ENCODE results near the gene KMT2E. TPM values are rescaled to one million over a fixed set of nuclear protein-coding genes. Genes with fewer than 3 reads are reported as not detected.

Gene KMT2E
- total and polyA plus RNA-seq, 2 donors (not counting 1 experiment from before 2014, with no cell fraction given): 32.4 to 328 TPM

DNA sequence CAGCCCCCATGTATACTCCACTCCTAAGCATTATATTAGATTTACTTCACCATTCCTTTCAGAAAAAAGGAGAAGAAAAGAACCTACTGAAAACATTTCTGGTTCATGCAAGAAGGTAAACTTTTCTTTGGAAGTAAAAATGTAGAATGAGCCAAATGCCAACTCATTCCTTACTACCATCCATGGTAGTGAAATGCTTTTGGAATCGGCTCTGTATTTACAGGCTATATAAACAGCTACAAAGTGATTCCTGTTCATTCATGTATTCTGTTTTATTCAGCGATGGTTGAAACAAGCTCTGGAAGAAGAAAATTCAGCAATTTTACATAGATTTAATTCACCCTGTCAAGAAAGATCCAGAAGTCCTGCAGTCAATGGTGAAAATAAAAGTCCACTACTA is 91.6 kb downstream of the KMT2E start:
- H3K4me1 ChIP-seq (ENCODE audit: control insufficient read depth in 2 of 2, insufficient read depth in 2 of 2, low read length in 2 of 2): no peaks in the 10 kb centered on the region
- no peak overlapping the region for H2AFZ ChIP-seq (ENCODE audit: insufficient read depth, low read depth, low read length, poor library complexity, severe bottlenecking)
- no peak overlapping the region for H3K9ac ChIP-seq (ENCODE audit: low read length)
- H3K4me3 ChIP-seq (ENCODE audit: control extremely low read depth in 1 of 5, extremely low read depth in 1 of 5, insufficient read depth in 1 of 5, low read depth in 2 of 5, low read length in 4 of 5): no peak overlapping the region
- H3K4me2 ChIP-seq (replicated peaks; ENCODE audit: low read depth, low read length, poor library complexity, severe bottlenecking): no peak overlapping the region
- ATAC-seq (ENCODE audit: low read depth) (no peak), DNase-seq (no peak)
- peaks cover 35 to 84% of the 10 kb centered on the region in 2 experiments for H3K36me3 ChIP-seq (replicated peaks in 1 of 2; ENCODE audit: control extremely low read depth in 1 of 2, control insufficient read depth in 1 of 2, extremely low read depth in 1 of 2, insufficient read depth in 2 of 2, low read length in 1 of 2)
- POLR2A ChIA-PET: interaction anchor here (0.7 kb wide), 1 partner anchor 162 kb away, joined by 3 read pairs; no protein-coding TSS in a partner anchor
- H4K20me1 ChIP-seq (ENCODE audit: control insufficient read depth, insufficient read depth, low read length, poor library complexity, severe bottlenecking): peaks cover 5% of the 10 kb centered on the region
- peak overlapping the region in 1 of 2 donors; percentile 24 for H3K27ac ChIP-seq (ENCODE audit: low read length in 2 of 2)
- peaks cover 9% of the 10 kb centered on the region for H3K4me1 Mint-ChIP-seq
- H3K79me2 ChIP-seq (ENCODE audit: control insufficient read depth, insufficient read depth, low read length): no peaks in the 10 kb centered on the region
- intact Hi-C loops (cut with micrococcal nuclease): no loop called here
- TF ChIP-seq, protein P1, sequence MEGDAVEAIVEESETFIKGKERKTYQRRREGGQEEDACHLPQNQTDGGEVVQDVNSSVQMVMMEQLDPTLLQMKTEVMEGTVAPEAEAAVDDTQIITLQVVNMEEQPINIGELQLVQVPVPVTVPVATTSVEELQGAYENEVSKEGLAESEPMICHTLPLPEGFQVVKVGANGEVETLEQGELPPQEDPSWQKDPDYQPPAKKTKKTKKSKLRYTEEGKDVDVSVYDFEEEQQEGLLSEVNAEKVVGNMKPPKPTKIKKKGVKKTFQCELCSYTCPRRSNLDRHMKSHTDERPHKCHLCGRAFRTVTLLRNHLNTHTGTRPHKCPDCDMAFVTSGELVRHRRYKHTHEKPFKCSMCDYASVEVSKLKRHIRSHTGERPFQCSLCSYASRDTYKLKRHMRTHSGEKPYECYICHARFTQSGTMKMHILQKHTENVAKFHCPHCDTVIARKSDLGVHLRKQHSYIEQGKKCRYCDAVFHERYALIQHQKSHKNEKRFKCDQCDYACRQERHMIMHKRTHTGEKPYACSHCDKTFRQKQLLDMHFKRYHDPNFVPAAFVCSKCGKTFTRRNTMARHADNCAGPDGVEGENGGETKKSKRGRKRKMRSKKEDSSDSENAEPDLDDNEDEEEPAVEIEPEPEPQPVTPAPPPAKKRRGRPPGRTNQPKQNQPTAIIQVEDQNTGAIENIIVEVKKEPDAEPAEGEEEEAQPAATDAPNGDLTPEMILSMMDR (IDR thresholded peaks at IDR 0.05): no peak
- TF ChIP-seq EZH2 (IDR thresholded peaks at IDR 0.05; ENCODE audit: borderline replicate concordance, insufficient read depth, low read depth, low read length, poor library complexity, severe bottlenecking): no peak
- CTCF ChIA-PET: no interaction called here
- H3K27me3 ChIP-seq (replicated peaks in 1 of 4; ENCODE audit: control extremely low read depth in 1 of 4, control insufficient read depth in 3 of 4, insufficient read depth in 4 of 4, low read length in 3 of 4): no peaks in the 10 kb centered on the region
- no CpG with 5 or more reads among the region's 2 CpGs for whole genome bisulfite sequencing (ENCODE audit: insufficient coverage)
- H3K27ac Mint-ChIP-seq: no peak overlapping the region
- no peaks in the 10 kb centered on the region for H3K9me3 Mint-ChIP-seq (ENCODE audit: insufficient read depth)
- no peaks in the 10 kb centered on the region for H3K27me3 Mint-ChIP-seq
- no peaks in the 10 kb centered on the region for H3K9me3 ChIP-seq (ENCODE audit: control extremely low read depth in 1 of 3, control insufficient read depth in 2 of 3, insufficient read depth in 1 of 3, low read length in 2 of 3)
- H3K4me3 Mint-ChIP-seq: no peak overlapping the region

DNA sequence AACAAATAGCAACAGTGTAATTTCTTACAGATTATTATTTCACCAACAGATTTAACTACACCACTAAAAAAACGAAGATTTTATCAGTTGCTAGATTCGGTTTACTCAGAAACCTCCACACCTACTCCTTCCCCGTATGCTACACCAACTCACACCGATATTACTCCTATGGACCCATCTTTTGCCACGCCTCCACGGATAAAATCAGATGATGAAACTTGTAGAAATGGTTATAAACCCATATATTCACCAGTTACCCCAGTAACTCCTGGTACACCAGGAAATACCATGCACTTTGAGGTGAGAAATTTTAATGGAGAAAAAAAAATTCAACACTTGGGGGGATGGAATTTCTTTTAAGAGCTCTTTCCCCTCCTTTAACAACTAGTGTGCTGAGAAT is 92.5 kb downstream of the KMT2E start:
- H2AFZ ChIP-seq (ENCODE audit: insufficient read depth, low read depth, low read length, poor library complexity, severe bottlenecking): no peak overlapping the region
- 100% methylated on average over 1 of the region's 6 CpGs for WGBS (ENCODE audit: insufficient coverage)
- H3K27me3 ChIP-seq (replicated peaks in 1 of 4; ENCODE audit: control extremely low read depth in 1 of 4, control insufficient read depth in 3 of 4, insufficient read depth in 4 of 4, low read length in 3 of 4): no peaks in the 10 kb centered on the region
- H3K9ac ChIP-seq (ENCODE audit: low read length): no peak overlapping the region
- H3K36me3 ChIP-seq (replicated peaks in 1 of 2; ENCODE audit: control extremely low read depth in 1 of 2, control insufficient read depth in 1 of 2, extremely low read depth in 1 of 2, insufficient read depth in 2 of 2, low read length in 1 of 2): peaks cover 32 to 92% of the 10 kb centered on the region in 2 experiments
- no peak overlapping the region for H3K4me2 ChIP-seq (replicated peaks; ENCODE audit: low read depth, low read length, poor library complexity, severe bottlenecking)
- H3K9me3 ChIP-seq (ENCODE audit: control extremely low read depth in 1 of 3, control insufficient read depth in 2 of 3, insufficient read depth in 1 of 3, low read length in 2 of 3): no peaks in the 10 kb centered on the region
- no peak overlapping the region for H3K27ac ChIP-seq (ENCODE audit: low read length in 2 of 2)
- Mint-ChIP-seq H3K27me3 (no peaks in the 10 kb centered on the region), H3K9me3 (ENCODE audit: insufficient read depth) (no peaks in the 10 kb centered on the region), H3K27ac (no peak overlapping the region), H3K4me1 (peaks cover 4% of the 10 kb centered on the region), H3K4me3 (no peak overlapping the region)
- no peaks in the 10 kb centered on the region for H3K79me2 ChIP-seq (ENCODE audit: control insufficient read depth, insufficient read depth, low read length)
- DNase-seq (no peak), ATAC-seq (ENCODE audit: low read depth) (no peak)
- ChIA-PET POLR2A (no interaction called here), CTCF (no interaction called here)
- TF ChIP-seq, protein P1 (IDR thresholded peaks at IDR 0.05): no peak
- TF ChIP-seq EZH2 (IDR thresholded peaks at IDR 0.05; ENCODE audit: borderline replicate concordance, insufficient read depth, low read depth, low read length, poor library complexity, severe bottlenecking): no peak
- no peaks in the 10 kb centered on the region for H3K4me1 ChIP-seq (ENCODE audit: control insufficient read depth in 2 of 2, insufficient read depth in 2 of 2, low read length in 2 of 2)
- H4K20me1 ChIP-seq (ENCODE audit: control insufficient read depth, insufficient read depth, low read length, poor library complexity, severe bottlenecking): peaks cover 8% of the 10 kb centered on the region
- intact Hi-C loops (cut with micrococcal nuclease): no loop called here
- H3K4me3 ChIP-seq (ENCODE audit: control extremely low read depth in 1 of 5, extremely low read depth in 1 of 5, insufficient read depth in 1 of 5, low read depth in 2 of 5, low read length in 4 of 5): no peak overlapping the region
